Skin epidermis (tissue), 12 donors: ENCODE results near the gene CCNG2.
A peak's percentile ranks its signal among the peaks of the same experiment; 100 is the strongest.

ENCODE experiments used
- H3K27ac ChIP-seq, 21 experiments: fragments of 200-600 bp; sonication (generic) in 11 of 21; one replicate each; pipeline ENCODE4 v1.5.0; 2020; ENCODE audit warnings: mild to moderate bottlenecking in 3 of 21, inconsistent platforms in 2 of 21, moderate library complexity in 2 of 21
- H3K4me3 ChIP-seq, 7 experiments: fragments of 200-600 bp; sonication (generic) in 2 of 7; one replicate each; pipeline ENCODE4 v1.5.0; 2020; ENCODE audit warnings: inconsistent platforms in 2 of 7, mild to moderate bottlenecking in 2 of 7, moderate library complexity in 1 of 7

CCNG2 gene

GRCh38 chr4:77197831-77198230 lies 40.8 kb downstream of the CCNG2 start:
- H3K4me3 ChIP-seq, result no peak overlapping the region
- H3K27ac ChIP-seq, result peak overlapping the region in 2 of 21 experiments; percentile 9 to 59

GRCh38 chr4:77199276-77199675 lies 42.3 kb downstream of the CCNG2 start:
- Histone ChIP-seq H3K27ac (no peak overlapping the region), H3K4me3 (no peak overlapping the region)

GRCh38 chr4:77199701-77200100 lies 42.7 kb downstream of the CCNG2 start:
- H3K27ac ChIP-seq, result no peak overlapping the region

GRCh38 chr4:77201343-77201742 lies 44.3 kb downstream of the CCNG2 start:
- H3K27ac ChIP-seq, result peak overlapping the region in 2 of 21 experiments; percentile 20 to 32
- H3K4me3 ChIP-seq, result no peak overlapping the region

More at GRCh38 chr4:77199701-77200100, 42.7 kb downstream of the CCNG2 start:
- H3K4me3 ChIP-seq, result no peak overlapping the region

GRCh38 chr4:77201857-77202256 lies 44.9 kb downstream of the CCNG2 start:
- Histone ChIP-seq H3K4me3 (no peak overlapping the region), H3K27ac (peak overlapping the region in 2 of 21 experiments; percentile 20 to 32)

GRCh38 chr4:77202491-77202890 lies 45.5 kb downstream of the CCNG2 start:
- H3K4me3 ChIP-seq, result no peak overlapping the region
- peak overlapping the region in 4 of 21 experiments; percentile 14 to 55 (median 16) for H3K27ac ChIP-seq

GRCh38 chr4:77203380-77204197 lies 46.6 kb downstream of the CCNG2 start:
- no peak overlapping the region for H3K4me3 ChIP-seq
- H3K27ac ChIP-seq, result peak overlapping the region in 4 of 21 experiments; percentile 14 to 55 (median 16)

- Histone ChIP-seq H3K4me3 (no peak overlapping the region), H3K27ac (no peak overlapping the region)
Observed at GRCh38 chr4:77204621-77205020, 47.6 kb downstream of the CCNG2 start.

GRCh38 chr4:77209012-77209411 lies 52.0 kb downstream of the CCNG2 start:
- no peak overlapping the region for H3K27ac ChIP-seq

GRCh38 chr4:77209936-77210335 lies 52.9 kb downstream of the CCNG2 start:
- H3K4me3 ChIP-seq, result no peak overlapping the region
- no peak overlapping the region for H3K27ac ChIP-seq

More at GRCh38 chr4:77209012-77209411, 52.0 kb downstream of the CCNG2 start:
- H3K4me3 ChIP-seq, result no peak overlapping the region

GRCh38 chr4:77215107-77215506 lies 58.1 kb downstream of the CCNG2 start:
- Histone ChIP-seq H3K4me3 (no peak overlapping the region), H3K27ac (no peak overlapping the region)

GRCh38 chr4:77217526-77217925 lies 60.5 kb downstream of the CCNG2 start:
- no peak overlapping the region for H3K4me3 ChIP-seq
- no peak overlapping the region for H3K27ac ChIP-seq

- no peak overlapping the region for H3K27ac ChIP-seq
- H3K4me3 ChIP-seq, result no peak overlapping the region
Observed at GRCh38 chr4:77219266-77219665, 62.3 kb downstream of the CCNG2 start.
